ENCODE measurements around the gene TRIO. TPM values are rescaled to one million over a fixed set of nuclear protein-coding genes. Genes with fewer than 3 reads are reported as not detected.
A peak's percentile ranks its signal among the peaks of the same experiment; 100 is the strongest.

TRIO gene
- total RNA-seq, 1 experiment from 2014 or later = 211 TPM

DNA sequence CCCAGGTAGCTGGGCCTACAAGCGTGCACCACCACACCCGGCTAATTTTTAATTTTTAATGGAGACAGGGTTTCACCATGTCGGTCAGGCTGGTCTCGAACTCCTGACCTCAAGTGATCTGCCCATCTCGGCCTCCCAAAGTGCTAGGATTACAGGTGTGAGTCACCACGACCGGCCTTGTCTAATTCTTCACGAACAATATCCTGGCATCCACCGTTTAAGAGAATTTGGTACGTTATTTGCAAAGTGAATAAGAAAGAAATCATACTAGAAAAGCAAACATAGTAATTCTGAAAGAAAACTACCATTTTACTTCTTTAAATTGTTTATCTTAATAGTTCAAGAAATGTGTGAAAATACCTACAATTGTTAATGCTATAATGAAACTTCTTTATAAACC is 42.9 kb upstream of the TRIO start:
- CTCF ChIA-PET = no interaction called here
- ATAC-seq = peak; percentile 72

DNA sequence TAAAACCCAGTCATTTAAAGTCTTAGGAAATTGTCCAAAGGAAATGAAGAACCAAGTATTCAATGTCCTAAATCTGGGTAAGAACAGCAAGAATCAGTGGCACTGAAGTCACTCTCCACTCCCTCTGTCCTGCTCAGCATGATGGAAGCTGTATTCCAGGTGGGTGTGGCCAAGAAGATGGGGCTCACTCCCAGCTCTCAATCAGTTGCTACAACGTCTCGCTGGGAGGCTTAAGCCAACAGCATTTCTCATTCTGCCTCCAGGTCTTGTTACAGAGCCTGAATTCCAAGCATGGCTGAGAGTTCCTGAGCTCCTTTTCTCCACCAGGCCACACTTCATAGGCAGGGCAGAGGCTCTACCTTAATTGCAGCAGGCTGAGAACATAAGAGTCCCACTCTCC is 41.2 kb upstream of the TRIO start:
- TF ChIP-seq EZH2phosphoT487 (IDR thresholded peaks at IDR 0.05; ENCODE audit: borderline replicate concordance, low read length) (no peak), EZH2 (IDR thresholded peaks at IDR 0.05; ENCODE audit: low read length, unreplicated experiment) (no peak)
- TF ChIP-seq, protein P1, sequence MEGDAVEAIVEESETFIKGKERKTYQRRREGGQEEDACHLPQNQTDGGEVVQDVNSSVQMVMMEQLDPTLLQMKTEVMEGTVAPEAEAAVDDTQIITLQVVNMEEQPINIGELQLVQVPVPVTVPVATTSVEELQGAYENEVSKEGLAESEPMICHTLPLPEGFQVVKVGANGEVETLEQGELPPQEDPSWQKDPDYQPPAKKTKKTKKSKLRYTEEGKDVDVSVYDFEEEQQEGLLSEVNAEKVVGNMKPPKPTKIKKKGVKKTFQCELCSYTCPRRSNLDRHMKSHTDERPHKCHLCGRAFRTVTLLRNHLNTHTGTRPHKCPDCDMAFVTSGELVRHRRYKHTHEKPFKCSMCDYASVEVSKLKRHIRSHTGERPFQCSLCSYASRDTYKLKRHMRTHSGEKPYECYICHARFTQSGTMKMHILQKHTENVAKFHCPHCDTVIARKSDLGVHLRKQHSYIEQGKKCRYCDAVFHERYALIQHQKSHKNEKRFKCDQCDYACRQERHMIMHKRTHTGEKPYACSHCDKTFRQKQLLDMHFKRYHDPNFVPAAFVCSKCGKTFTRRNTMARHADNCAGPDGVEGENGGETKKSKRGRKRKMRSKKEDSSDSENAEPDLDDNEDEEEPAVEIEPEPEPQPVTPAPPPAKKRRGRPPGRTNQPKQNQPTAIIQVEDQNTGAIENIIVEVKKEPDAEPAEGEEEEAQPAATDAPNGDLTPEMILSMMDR (conservative IDR thresholded peaks at IDR 0.05; ENCODE audit: low read depth, low read length) = no peak
- Histone ChIP-seq H3K4me3 (ENCODE audit: low read length) (no peak overlapping the region), H3K27me3 (ENCODE audit: low read length) (no peaks in the 10 kb centered on the region), H3K9ac (ENCODE audit: low read length) (no peak overlapping the region), H3K9me3 (ENCODE audit: low read length) (peaks cover 14% of the 10 kb centered on the region; the same call in 1 of the 2 replicates), H3K4me1 (ENCODE audit: insufficient read depth, low read length) (peaks cover 42% of the 10 kb centered on the region), H3K27ac (ENCODE audit: low read length) (no peak overlapping the region), H2AFZ (ENCODE audit: low read length) (no peak overlapping the region), H3K4me2 (ENCODE audit: low read length) (no peak overlapping the region), H3K36me3 (ENCODE audit: low read depth, low read length) (peaks cover 4% of the 10 kb centered on the region; the same call in 1 of the 2 replicates), H4K20me1 (ENCODE audit: low read length) (no peaks in the 10 kb centered on the region), H3F3A (ENCODE audit: low read length, unreplicated experiment) (peaks cover 3% of the 10 kb centered on the region), H3K9me2 (replicated peaks; ENCODE audit: low read length) (no peaks in the 10 kb centered on the region), H3K79me2 (ENCODE audit: low read length) (peaks cover 4% of the 10 kb centered on the region; the same call in 1 of the 2 replicates)
- ChIA-PET CTCF (no interaction called here), POLR2A (ENCODE audit: unreplicated experiment) (no interaction called here)
- intact Hi-C loops (cut with micrococcal nuclease) = loop anchor here (2.0 kb wide), 1 partner anchor 91 kb away; no protein-coding TSS in a partner anchor
- BruUV-seq (replicated peaks) = no TSS peak
- DNase-seq (no peak), ATAC-seq (no peak)

More for the DNA sequence above, 42.9 kb upstream of the TRIO start:
- Histone ChIP-seq H3K36me3 (ENCODE audit: low read depth, low read length) (peaks cover 4% of the 10 kb centered on the region; the same call in 1 of the 2 replicates), H3K4me3 (ENCODE audit: low read length) (no peak overlapping the region), H3K9me2 (replicated peaks; ENCODE audit: low read length) (no peaks in the 10 kb centered on the region), H3K4me1 (ENCODE audit: insufficient read depth, low read length) (peaks cover 26% of the 10 kb centered on the region), H3K27me3 (ENCODE audit: low read length) (no peaks in the 10 kb centered on the region), H3K27ac (ENCODE audit: low read length) (peak overlapping the region; percentile 47), H2AFZ (ENCODE audit: low read length) (no peak overlapping the region), H3K9ac (ENCODE audit: low read length) (no peak overlapping the region), H3K79me2 (ENCODE audit: low read length) (no peaks in the 10 kb centered on the region), H3K9me3 (ENCODE audit: low read length) (peaks cover 14% of the 10 kb centered on the region; the same call in 1 of the 2 replicates), H3F3A (ENCODE audit: low read length, unreplicated experiment) (peaks cover 3% of the 10 kb centered on the region), H4K20me1 (ENCODE audit: low read length) (no peaks in the 10 kb centered on the region), H3K4me2 (ENCODE audit: low read length) (no peak overlapping the region)
- BruUV-seq (replicated peaks) = no TSS peak
- TF ChIP-seq EZH2 (IDR thresholded peaks at IDR 0.05; ENCODE audit: low read length, unreplicated experiment) (no peak), EZH2phosphoT487 (IDR thresholded peaks at IDR 0.05; ENCODE audit: borderline replicate concordance, low read length) (no peak)
- TF ChIP-seq, protein P1 (conservative IDR thresholded peaks at IDR 0.05; ENCODE audit: low read depth, low read length) = no peak
- peak; percentile 86 for DNase-seq
- POLR2A ChIA-PET (ENCODE audit: unreplicated experiment) = no interaction called here
- intact Hi-C loops (cut with micrococcal nuclease) = loop anchor here (2.0 kb wide), 1 partner anchor 89 kb away; no protein-coding TSS in a partner anchor

DNA sequence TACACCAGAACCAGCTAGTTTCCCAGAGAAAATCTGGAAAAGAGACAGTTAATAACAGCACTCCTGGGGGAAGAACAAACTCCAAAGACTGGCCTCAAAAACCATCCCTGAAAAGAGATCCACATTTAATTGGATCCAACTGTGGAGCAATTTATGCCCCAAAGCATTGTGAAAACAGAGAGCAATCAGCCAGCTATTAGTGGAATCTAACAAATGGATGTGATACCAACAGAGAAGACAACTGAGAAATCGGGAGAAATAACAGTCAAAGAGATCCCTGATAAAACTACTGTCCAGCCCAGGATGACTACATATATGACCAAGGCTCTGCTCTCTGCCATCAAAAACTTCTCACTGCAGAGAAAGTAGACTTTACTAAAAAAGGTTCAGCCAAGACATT is 40.5 kb upstream of the TRIO start:
- H3K9me3 ChIP-seq (ENCODE audit: low read length) = peaks cover 14% of the 10 kb centered on the region; the same call in 1 of the 2 replicates
- peaks cover 11% of the 10 kb centered on the region for H3K79me2 ChIP-seq (ENCODE audit: low read length)
- POLR2A ChIA-PET (ENCODE audit: unreplicated experiment) = no interaction called here
- H3K9me2 ChIP-seq (replicated peaks; ENCODE audit: low read length) = no peaks in the 10 kb centered on the region
- H3K27ac ChIP-seq (ENCODE audit: low read length) = no peak overlapping the region
- peaks cover 49% of the 10 kb centered on the region for H3K4me1 ChIP-seq (ENCODE audit: insufficient read depth, low read length)
- BruUV-seq (replicated peaks) = no TSS peak
- H3K4me3 ChIP-seq (ENCODE audit: low read length) = no peak overlapping the region
- no peak for ATAC-seq
- TF ChIP-seq EZH2phosphoT487 (IDR thresholded peaks at IDR 0.05; ENCODE audit: borderline replicate concordance, low read length) = no peak
- TF ChIP-seq EZH2 (IDR thresholded peaks at IDR 0.05; ENCODE audit: low read length, unreplicated experiment) = no peak
- TF ChIP-seq, protein P1 (conservative IDR thresholded peaks at IDR 0.05; ENCODE audit: low read depth, low read length) = no peak
- CTCF ChIA-PET = no interaction called here
- no peaks in the 10 kb centered on the region for H3K27me3 ChIP-seq (ENCODE audit: low read length)
- no peak overlapping the region for H3K4me2 ChIP-seq (ENCODE audit: low read length)
- no peak overlapping the region for H3K9ac ChIP-seq (ENCODE audit: low read length)
- peaks cover 3% of the 10 kb centered on the region for H3F3A ChIP-seq (ENCODE audit: low read length, unreplicated experiment)
- intact Hi-C loops (cut with micrococcal nuclease) = no loop called here
- no peak overlapping the region for H2AFZ ChIP-seq (ENCODE audit: low read length)
- peaks cover 4% of the 10 kb centered on the region; the same call in 1 of the 2 replicates for H3K36me3 ChIP-seq (ENCODE audit: low read depth, low read length)
- H4K20me1 ChIP-seq (ENCODE audit: low read length) = no peaks in the 10 kb centered on the region
- DNase-seq = no peak
